Fibroblast of villous mesenchyme (primary cell): Measurements from ENCODE around the gene LBH. TPM values are rescaled to one million over a fixed set of nuclear protein-coding genes. Genes with fewer than 3 reads are reported as not detected.

Experiments used
- DNase-seq: peaks from one replicate; pipeline ENCODE4 v3.0.0-alpha.2; 2010; ENCODE audit warnings: low read depth
- H3K4me3 ChIP-seq: 2 replicates; pipeline ENCODE4 v1.5.1; 2011; ENCODE audit warnings: low read depth, mild to moderate bottlenecking, low read length
- total RNA-seq: library from RNA; depleted of rRNA; stranded (reverse); fragments of >200 nt; gene quantifications from 2 replicates; pipeline ENCODE4 v1.2.3, GENCODE V29; 2012
- TF ChIP-seq, protein P1 (sequence below): IDR thresholded peaks from 2 replicates; pipeline ENCODE4 v1.5.1; 2012; ENCODE audit warnings: low read depth, mild to moderate bottlenecking, low read length; ENCODE audit not compliant: insufficient read depth

LBH gene
- total RNA-seq, 1 donor = 803 TPM

DNA sequence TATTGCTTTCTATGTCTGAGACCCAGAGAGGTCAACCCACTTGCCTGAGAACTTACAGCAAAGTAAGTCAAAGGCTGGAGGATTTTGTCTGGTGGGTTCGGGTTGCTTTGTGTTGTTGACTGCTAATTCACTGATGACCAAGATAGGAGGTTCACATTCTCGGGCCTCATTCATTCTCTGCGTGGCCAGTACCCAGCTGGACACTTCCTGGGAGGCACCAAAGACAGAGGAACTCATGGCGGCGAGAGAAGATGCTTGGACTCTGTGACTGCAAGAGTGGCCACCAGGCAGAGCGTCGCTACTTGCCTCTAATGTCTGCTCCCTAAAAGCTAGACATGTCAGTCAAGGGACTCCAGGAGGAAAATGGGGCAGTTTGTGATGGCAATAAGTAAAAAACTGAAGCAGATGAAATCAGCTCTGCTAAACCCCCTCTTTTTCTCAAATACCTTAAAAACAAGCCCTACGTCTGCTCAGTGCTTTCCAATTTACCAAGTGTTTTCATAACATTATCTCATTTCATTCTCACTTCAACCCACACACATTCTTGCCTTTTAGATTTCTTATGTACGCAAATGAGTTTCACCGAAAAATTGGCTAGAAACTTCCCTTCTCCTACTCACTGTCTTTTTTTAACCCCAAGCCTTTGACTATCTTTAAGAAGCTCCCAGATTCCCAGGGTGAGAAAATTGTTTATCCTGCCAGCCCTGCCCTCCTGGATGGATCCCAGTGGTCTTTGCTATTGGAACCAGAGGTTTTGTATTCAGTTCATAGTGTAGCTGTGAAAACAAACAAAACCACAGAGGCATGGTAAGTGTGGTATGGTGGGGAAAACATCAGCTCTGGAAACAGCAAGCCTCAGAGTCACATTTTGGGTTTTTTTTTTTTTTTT, 4.9 kb upstream of the LBH start:
- peak; percentile 19 for DNase-seq

DNA sequence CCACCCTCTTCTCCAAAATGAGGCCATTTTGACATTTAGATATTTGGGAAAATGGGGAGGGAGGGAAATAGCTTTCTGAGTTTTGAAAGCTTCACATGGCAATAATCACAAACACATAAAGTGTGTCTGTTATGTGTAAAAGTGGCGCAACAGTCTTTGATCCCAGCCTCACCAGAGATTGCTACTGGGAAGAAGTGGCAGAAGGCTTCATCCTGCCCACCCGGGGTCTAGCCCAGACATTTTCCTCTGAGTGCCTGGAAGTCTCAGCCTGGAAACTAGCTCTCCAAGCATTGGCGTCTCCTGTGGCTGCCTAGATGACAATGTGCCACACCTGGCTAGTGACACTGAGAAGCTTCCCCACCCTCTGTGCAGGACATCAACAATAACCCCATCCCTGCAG, 1.7 kb upstream of the LBH start:
- H3K4me3 ChIP-seq = no peak overlapping the region
- peak; percentile 32 for DNase-seq
- TF ChIP-seq, protein P1, sequence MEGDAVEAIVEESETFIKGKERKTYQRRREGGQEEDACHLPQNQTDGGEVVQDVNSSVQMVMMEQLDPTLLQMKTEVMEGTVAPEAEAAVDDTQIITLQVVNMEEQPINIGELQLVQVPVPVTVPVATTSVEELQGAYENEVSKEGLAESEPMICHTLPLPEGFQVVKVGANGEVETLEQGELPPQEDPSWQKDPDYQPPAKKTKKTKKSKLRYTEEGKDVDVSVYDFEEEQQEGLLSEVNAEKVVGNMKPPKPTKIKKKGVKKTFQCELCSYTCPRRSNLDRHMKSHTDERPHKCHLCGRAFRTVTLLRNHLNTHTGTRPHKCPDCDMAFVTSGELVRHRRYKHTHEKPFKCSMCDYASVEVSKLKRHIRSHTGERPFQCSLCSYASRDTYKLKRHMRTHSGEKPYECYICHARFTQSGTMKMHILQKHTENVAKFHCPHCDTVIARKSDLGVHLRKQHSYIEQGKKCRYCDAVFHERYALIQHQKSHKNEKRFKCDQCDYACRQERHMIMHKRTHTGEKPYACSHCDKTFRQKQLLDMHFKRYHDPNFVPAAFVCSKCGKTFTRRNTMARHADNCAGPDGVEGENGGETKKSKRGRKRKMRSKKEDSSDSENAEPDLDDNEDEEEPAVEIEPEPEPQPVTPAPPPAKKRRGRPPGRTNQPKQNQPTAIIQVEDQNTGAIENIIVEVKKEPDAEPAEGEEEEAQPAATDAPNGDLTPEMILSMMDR = no peak

More for the DNA sequence above, 4.9 kb upstream of the LBH start:
- no peak overlapping the region for H3K4me3 ChIP-seq
- TF ChIP-seq, protein P1 = no peak

DNA sequence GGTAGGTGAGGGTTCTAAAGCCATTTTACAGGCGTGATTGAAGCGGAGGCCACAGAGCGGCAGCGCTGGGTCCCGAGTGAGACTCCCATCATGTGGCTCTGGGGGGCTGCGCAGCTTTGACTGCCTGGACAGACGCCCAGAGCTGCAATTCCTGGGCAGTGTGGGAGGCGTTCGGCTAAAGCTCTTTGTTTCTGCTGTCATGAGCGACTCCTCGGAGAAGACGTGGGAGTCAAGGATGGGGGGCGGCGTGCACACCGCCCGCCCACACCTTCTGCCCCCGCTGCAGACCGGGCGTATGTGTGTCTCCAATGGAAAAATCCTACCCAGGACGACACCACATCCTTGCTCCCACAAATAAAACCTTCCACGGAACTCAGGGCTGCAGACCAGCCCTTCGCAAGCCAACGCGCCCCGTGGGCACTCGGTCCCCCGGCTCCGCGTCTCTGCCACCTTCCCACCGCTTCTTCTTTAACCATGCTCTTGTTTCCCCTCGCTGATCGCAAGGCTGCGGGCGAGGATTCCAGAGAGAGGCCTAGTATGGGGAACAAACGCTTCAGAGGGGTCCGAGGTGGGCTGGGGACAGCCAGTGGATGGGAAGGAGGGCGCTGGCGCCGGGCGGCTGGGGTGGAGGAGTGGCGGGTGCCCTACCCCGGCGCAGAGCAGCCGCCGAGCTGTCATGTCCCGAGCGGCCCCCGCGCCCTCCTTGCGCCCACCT, 680 bp upstream of the LBH start:
- H3K4me3 ChIP-seq = peak overlapping the region; percentile 65
- peak; percentile 54 for DNase-seq

DNA sequence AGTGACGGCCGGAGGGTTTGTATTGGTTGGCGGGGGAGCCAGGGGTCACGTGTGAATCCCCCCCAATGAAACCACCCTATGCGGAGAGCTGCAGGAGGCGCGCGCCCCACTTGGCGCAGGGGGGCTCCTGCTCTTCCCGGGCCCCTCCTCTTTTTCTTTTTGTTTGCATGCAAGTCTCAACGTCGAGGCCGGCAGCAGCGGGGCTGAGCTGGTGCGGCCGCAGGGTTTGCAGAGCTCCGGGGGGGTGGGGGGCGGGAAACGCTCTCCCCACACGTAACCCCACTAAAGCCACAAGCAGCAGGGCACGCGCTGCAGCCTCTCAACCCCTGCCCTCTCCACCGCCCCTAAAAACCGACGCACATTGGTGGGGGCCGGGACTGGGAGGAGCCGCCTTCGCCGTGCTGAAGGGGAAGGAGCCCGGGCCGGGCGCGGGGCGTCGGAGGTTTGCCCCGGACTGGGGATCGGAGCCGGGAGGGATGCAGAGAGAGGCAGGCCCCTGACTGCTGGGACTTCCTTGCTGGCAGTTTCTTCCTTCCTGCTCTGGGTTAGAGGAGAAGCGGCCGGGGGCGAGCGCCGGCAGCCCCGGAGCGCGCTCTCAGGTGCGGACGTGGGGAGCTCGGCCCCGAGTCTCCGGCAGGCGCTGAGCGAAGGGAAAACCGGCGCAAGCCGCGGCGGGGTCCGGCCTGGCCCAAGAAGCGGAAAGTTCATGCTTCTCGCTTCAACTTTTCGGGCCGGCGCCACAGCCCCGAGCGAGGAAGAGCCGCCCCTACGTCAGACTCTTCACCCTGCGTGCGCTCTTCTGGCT, 864 bp downstream of the LBH start:
- DNase-seq = peak; percentile 30
- TF ChIP-seq, protein P1 = no peak
- H3K4me3 ChIP-seq = peak overlapping the region; percentile 65

More for the DNA sequence above, 680 bp upstream of the LBH start:
- TF ChIP-seq, protein P1 = no peak

DNA sequence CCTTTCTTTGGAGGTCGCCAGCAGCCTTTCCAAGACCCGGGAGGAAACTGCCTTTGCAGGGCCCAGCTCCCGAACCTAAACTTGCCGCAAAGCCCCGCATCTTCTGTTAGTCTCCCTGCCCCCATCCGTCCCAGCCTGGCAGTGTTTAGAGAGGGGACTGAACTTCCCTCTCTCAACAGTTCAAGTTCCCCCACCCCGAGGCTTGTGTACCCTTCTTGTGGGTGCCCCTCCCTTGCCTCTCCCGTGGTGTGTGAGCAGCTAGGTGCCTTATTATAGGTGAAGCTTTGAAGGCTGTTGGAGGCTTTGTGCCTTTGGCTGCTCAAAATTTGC, 1.4 kb downstream of the LBH start:
- H3K4me3 ChIP-seq = peak overlapping the region; percentile 65
- TF ChIP-seq, protein P1 = no peak
- no peak for DNase-seq

DNA sequence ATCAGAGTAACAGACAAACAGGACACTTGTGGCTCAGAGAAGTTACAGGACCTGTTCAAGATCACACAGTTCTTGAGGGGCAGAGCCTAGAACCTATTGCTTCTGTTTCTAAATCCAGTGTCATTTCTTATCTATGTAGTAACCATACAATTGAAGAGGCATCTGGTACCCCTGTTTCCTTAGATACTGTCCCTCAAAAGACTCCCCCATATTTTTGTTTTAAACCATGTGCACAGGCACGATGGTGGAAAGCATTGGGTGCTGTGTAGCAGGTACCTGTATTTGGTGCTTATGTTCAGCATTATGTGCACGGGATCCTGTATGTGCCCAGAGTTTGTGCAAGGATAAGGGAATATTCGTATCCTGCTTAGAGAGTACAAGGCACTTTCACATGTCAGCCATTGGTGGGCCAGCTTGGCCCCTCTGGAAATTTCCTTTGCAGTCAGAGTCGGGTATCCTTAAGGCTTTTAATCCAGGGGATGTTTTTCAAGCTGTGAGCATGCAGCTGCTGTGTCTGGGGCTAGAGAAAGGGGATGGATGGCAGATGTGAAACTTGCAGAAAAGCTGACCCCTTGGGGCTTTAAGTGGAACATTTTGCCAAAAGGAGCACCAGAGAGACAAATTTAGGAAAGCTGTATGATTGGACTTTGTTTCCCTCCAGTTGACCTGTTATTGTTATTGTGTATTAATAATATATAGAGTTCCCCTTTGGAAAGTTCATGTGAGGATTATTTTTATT, 2.1 kb downstream of the LBH start:
- DNase-seq = peak; percentile 18
- TF ChIP-seq, protein P1 = no peak
- H3K4me3 ChIP-seq = peak overlapping the region; percentile 65
